Thyroid gland (tissue), 4 donors: Measurements from ENCODE around the gene EXOC3. TPM values are rescaled to one million over a fixed set of nuclear protein-coding genes. Genes with fewer than 3 reads are reported as not detected.
"Not testable (repeated sequence)": the region's sequence is repeated elsewhere in the genome, so short reads cannot be mapped to it uniquely, and the experiment has no call there.

Experiments
- DNase-seq, 2 donors: peaks; one replicate each; pipeline ENCODE4 v3.0.0-alpha.2; 2019
- H3K27ac ChIP-seq, 3 donors: fragments of 200-600 bp; sonication (generic); 1 replicate in 2 of 3; 2 replicates in 1 of 3; pipeline ENCODE4 v1.5.1; 2016 to 2019; ENCODE audit warnings: mild to moderate bottlenecking in 1 of 3, moderate library complexity in 1 of 3
- H3K27me3 ChIP-seq: fragments of 200-600 bp; sonication (generic); one replicate; pipeline ENCODE4 v1.5.1; 2019
- H3K36me3 ChIP-seq, 2 donors: fragments of 200-600 bp; sonication (generic); one replicate each; pipeline ENCODE4 v1.5.1; 2016 to 2019
- H3K4me1 ChIP-seq, 2 donors: fragments of 200-600 bp; sonication (generic); one replicate each; pipeline ENCODE4 v1.5.1; 2017 to 2019
- H3K4me3 ChIP-seq, 3 donors: fragments of 200-600 bp; sonication (generic); replicated peaks in 1 of 3; 1 replicate in 2 of 3; 2 replicates in 1 of 3; pipeline ENCODE4 v1.5.1; 2016; ENCODE audit warnings: mild to moderate bottlenecking in 1 of 3
- H3K9me3 ChIP-seq: fragments of 200-600 bp; sonication (generic); one replicate; pipeline ENCODE4 v1.5.1; 2017
- POLR2A ChIP-seq, 2 donors: fragments of 450-650 bp; IDR thresholded peaks; one replicate each; pipeline ENCODE4 v1.6.1; 2017; ENCODE audit warnings: antibody characterized with exemption in 2 of 2, mild to moderate bottlenecking in 2 of 2, moderate library complexity in 1 of 2
- WGBS, 2 donors: methylation state at CpG; one replicate each; pipeline ENCODE4 v1.1.5; 2017; 5-methylcytosine and 5-hydroxymethylcytosine counted together
- intact Hi-C: fragments of 100-400 bp; cut with DNase I; formaldehyde crosslinking; loops from one replicate; pipeline ENCODE4 v1.15.1; 2023
- total RNA-seq, 4 donors: library from RNA; depleted of rRNA; stranded (reverse); fragments of >200 nt; gene quantifications; one replicate each; pipeline ENCODE4 v1.2.3, GENCODE V29; 2016
- TF ChIP-seq, protein P1 (sequence below), 6 experiments: fragments of 200-600 bp in 3 of 6; fragments of 450-650 bp in 3 of 6; sonication (generic) in 3 of 6; IDR thresholded peaks; one replicate each; pipeline ENCODE4 v1.5.1; 2016 to 2019; ENCODE audit warnings: antibody characterized with exemption in 6 of 6, mild to moderate bottlenecking in 2 of 6, inconsistent platforms in 1 of 6, moderate library complexity in 1 of 6

Gene EXOC3
- total RNA-seq, 4 donors from 2014 or later = 39.7 to 49.6 (median 45.0) TPM

DNA sequence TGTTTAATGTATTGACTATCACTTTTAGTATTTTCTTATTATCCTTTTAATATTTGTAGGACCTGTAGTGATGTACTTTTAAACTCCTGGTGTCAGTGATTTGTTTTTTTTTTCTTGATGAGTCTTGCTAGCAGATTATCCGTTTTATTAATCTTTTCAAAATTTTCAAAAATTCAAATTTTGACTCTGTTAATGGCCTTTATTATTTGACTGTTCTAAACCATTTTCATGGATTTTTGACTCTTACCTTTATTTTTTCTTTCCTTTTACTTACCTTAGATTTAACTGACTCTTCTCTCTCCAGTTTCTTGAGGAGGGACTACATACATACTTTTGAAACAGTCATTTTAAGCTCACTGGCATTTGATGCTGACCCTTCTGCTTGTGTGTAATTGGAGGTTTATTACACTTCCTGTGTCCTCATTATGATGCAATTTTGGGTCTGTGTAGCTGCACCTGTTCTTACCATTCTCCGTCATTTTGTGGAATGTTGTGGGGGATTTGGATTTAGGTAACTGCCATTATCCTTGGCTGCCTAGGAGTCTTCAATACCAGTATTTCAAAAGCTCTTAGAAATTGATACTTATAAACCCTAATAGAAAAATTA lies 32.0 kb upstream of the EXOC3 start:
- Histone ChIP-seq H3K36me3 (no peaks in the 10 kb centered on the region), H3K9me3 (no peaks in the 10 kb centered on the region), H3K27me3 (no peaks in the 10 kb centered on the region), H3K27ac (no peak overlapping the region), H3K4me1 (no peaks in the 10 kb centered on the region), H3K4me3 (no peak overlapping the region)
- intact Hi-C loops = no loop called here
- DNase-seq = no peak
- 92 to 93% methylated on average over 2 of the region's 2 CpGs for WGBS, 2 donors
- TF ChIP-seq, protein P1, sequence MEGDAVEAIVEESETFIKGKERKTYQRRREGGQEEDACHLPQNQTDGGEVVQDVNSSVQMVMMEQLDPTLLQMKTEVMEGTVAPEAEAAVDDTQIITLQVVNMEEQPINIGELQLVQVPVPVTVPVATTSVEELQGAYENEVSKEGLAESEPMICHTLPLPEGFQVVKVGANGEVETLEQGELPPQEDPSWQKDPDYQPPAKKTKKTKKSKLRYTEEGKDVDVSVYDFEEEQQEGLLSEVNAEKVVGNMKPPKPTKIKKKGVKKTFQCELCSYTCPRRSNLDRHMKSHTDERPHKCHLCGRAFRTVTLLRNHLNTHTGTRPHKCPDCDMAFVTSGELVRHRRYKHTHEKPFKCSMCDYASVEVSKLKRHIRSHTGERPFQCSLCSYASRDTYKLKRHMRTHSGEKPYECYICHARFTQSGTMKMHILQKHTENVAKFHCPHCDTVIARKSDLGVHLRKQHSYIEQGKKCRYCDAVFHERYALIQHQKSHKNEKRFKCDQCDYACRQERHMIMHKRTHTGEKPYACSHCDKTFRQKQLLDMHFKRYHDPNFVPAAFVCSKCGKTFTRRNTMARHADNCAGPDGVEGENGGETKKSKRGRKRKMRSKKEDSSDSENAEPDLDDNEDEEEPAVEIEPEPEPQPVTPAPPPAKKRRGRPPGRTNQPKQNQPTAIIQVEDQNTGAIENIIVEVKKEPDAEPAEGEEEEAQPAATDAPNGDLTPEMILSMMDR (IDR thresholded peaks at IDR 0.05) = no peak
- no peak for TF ChIP-seq POLR2A (IDR thresholded peaks at IDR 0.05)

DNA sequence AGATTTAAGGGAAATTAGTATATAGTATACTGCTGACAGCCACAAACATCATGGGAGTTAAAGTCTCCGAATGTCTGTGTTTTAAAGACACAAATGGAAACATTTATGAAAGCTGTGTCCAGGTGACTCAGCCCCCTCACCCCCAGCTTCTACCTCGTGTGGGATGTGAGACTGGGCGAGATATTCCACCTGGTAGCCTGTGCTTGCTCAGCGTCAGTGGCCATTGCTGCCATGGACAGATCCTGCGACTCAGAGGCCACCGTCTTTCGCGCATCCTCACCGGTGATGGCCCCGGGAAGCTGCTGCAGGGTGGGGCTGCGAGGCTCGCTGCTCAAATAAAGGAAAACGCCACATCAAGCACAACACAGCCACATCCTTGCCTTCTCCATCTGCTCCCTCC lies 31.2 kb upstream of the EXOC3 start:
- H3K4me3 ChIP-seq = no peak overlapping the region
- no peaks in the 10 kb centered on the region for H3K9me3 ChIP-seq
- DNase-seq = no peak
- TF ChIP-seq, protein P1 (IDR thresholded peaks at IDR 0.05) = no peak
- TF ChIP-seq POLR2A (IDR thresholded peaks at IDR 0.05) = no peak
- WGBS, 2 donors = 76 to 88% methylated on average over 13 of the region's 13 CpGs
- H3K27ac ChIP-seq = no peak overlapping the region
- H3K4me1 ChIP-seq = no peaks in the 10 kb centered on the region
- no peaks in the 10 kb centered on the region for H3K36me3 ChIP-seq
- no peaks in the 10 kb centered on the region for H3K27me3 ChIP-seq
- intact Hi-C loops = no loop called here

DNA sequence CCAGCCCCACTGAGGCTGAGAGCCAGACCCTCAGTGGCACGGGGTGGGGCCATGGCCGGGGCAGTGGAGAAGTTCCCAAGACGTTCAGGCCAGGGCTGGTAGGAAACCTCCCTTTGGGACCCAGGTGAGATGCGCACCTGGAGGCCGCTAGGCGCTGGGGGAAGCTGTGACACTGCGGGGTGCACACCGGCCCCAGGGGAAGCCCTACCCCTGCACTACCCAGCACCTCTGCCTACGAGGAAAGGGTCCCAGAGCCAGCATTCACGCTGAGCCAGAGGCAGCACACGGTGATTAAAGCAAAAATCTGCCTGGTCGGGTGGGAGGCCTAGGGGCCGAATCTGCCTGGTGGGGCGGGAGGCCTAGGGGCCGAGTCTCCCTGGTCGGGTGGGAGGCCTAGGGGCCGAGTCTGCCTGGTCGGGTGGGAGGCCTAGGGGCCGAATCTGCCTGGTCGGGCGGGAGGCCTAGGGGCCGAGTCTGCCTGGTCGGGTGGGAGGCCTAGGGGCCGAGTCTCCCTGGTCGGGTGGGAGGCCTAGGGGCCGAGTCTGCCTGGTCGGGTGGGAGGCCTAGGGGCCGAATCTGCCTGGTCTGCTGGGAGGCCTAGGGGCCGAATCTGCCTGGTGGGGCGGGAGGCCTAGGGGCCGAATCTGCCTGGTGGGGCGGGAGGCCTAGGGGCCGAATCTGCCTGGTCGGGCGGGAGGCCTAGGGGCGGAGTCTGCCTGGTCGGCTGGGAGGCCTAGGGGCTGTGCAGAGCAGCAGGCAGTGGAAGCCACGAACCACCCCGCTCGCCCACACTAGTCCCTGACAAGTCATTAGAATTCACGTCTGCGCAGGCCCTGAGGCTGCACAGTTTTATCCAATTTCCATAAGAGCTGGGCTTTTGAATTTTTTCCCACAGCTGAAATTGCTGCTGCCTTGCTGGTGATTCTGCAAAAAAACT lies 27.7 kb upstream of the EXOC3 start:
- H3K4me3 ChIP-seq, H3K4me1 ChIP-seq, DNase-seq, intact Hi-C loops, H3K36me3 ChIP-seq, H3K9me3 ChIP-seq, H3K27me3 ChIP-seq: not testable (repeated sequence)
- 77 to 92% methylated on average over 17 to 20 of the region's 42 CpGs for whole genome bisulfite sequencing, 2 donors
- H3K27ac ChIP-seq = peak overlapping the region in 1 of 3 donors; percentile 67

DNA sequence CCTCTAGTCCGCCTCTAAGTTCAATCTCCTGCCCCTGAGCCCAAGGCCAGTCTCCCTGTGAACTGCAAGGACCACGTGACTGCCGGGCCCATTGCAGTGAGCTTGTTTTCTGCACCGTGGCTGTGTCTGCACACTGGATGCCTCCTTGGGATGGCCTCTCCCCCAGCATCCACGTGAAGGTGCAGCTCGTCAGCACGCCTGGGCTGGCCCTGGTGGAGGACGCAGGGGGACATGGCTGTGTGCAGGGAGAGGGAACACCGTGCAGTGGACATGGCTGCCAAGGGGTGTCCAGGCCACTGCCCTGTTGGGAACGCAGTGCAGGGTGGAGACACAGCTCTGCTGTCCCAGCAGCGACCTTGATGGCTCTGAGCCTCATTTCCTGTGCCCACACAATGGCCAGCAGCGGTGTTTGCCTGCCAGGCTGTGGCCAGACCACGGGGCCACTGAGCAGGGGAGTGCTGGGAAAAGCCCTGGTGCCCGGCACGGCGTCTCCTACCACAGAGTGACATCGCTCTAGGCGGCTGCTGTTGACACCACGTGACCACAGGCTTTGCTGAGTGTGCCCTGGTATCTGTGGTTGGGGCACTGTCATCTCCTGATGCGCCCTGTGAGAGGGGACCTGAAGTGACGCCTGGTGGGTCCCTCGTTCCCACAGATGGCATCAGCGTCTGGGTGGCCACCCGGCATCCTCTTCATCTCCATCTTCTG lies 26.9 kb upstream of the EXOC3 start:
- no peak overlapping the region for H3K4me3 ChIP-seq
- DNase-seq = no peak
- no peaks in the 10 kb centered on the region for H3K27me3 ChIP-seq
- H3K36me3 ChIP-seq = no peaks in the 10 kb centered on the region
- intact Hi-C loops = no loop called here
- TF ChIP-seq POLR2A (IDR thresholded peaks at IDR 0.05) = no peak
- TF ChIP-seq, protein P1 (IDR thresholded peaks at IDR 0.05) = no peak
- H3K9me3 ChIP-seq = no peaks in the 10 kb centered on the region
- 77 to 89% methylated on average over 12 to 19 of the region's 24 CpGs for WGBS, 2 donors
- no peak overlapping the region for H3K27ac ChIP-seq
- no peaks in the 10 kb centered on the region for H3K4me1 ChIP-seq

DNA sequence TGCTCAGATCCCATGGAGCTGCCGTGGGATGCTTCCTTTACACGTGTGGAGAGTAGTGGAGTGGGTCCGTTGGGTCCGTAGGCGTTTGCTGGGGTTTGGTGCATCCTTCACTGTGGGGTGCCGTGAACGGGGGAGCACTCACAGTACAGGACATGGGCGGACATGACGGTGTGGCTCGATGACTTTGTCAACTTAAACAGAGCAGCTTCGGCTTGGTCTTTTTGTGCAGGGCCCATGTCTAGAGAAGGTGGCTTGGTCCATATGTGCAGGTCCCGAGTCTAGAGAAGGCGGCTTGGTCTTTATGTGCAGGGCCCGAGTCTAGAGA lies 26.4 kb upstream of the EXOC3 start:
- TF ChIP-seq, protein P1 (IDR thresholded peaks at IDR 0.05) = no peak
- TF ChIP-seq POLR2A (IDR thresholded peaks at IDR 0.05) = no peak
- no peaks in the 10 kb centered on the region for H3K9me3 ChIP-seq
- H3K27ac ChIP-seq = no peak overlapping the region
- 93 to 94% methylated on average over 10 to 14 of the region's 14 CpGs for WGBS, 2 donors
- no peaks in the 10 kb centered on the region for H3K27me3 ChIP-seq
- no peak for DNase-seq
- H3K4me1 ChIP-seq = no peaks in the 10 kb centered on the region
- no peaks in the 10 kb centered on the region for H3K36me3 ChIP-seq
- no peak overlapping the region for H3K4me3 ChIP-seq
- intact Hi-C loops = no loop called here
